Keratinocyte (primary cell): ENCODE measurements around the gene PRG3. TPM values are rescaled to one million over a fixed set of nuclear protein-coding genes. Genes with fewer than 3 reads are reported as not detected.

ENCODE experiments used
- DNase-seq: peaks from one replicate; pipeline ENCODE4 v3.0.0-alpha.2; 2011; ENCODE audit warnings: low read depth, missing footprints, low spot score
- FAIRE-seq: peaks from 2 replicates; lab custom pipeline; 2011; peaks lifted over from hg19 to GRCh38; lab: Jason Lieb, UNC
- H2AFZ ChIP-seq: 2 replicates; pipeline ENCODE4 v1.6.0; 2012; ENCODE audit warnings: low read length, control low read depth, inconsistent platforms; ENCODE audit not compliant: control insufficient read depth
- H3K27ac ChIP-seq: 2 replicates; pipeline ENCODE4 v1.5.1; 2011; ENCODE audit warnings: low read length; ENCODE audit not compliant: control insufficient read depth, insufficient read depth
- H3K27me3 ChIP-seq: 3 replicates; pipeline ENCODE4 v1.6.0; 2011; ENCODE audit warnings: low read length; ENCODE audit not compliant: control insufficient read depth, insufficient read depth; ENCODE audit errors: extremely low read depth
- H3K36me3 ChIP-seq, 2 experiments: 2 replicates in 1 of 2; 3 replicates in 1 of 2; pipeline ENCODE4 v1.5.1; 2011; ENCODE audit warnings: low read length in 2 of 2, mild to moderate bottlenecking in 1 of 2; ENCODE audit not compliant: control insufficient read depth in 2 of 2, insufficient read depth in 2 of 2; ENCODE audit errors: extremely low read depth in 1 of 2
- H3K4me1 ChIP-seq: 3 replicates; pipeline ENCODE4 v1.5.1; 2011; ENCODE audit warnings: low read length; ENCODE audit not compliant: control insufficient read depth, insufficient read depth; ENCODE audit errors: extremely low read depth
- H3K4me2 ChIP-seq: 3 replicates; pipeline ENCODE4 v1.6.0; 2011; ENCODE audit warnings: low read depth, low read length; ENCODE audit not compliant: control insufficient read depth, insufficient read depth; ENCODE audit errors: extremely low read depth
- H3K4me3 ChIP-seq, 3 experiments: fragments of 200-600 bp in 1 of 3; sonication (generic) in 1 of 3; 2 replicates in 2 of 3; 3 replicates in 1 of 3; pipeline ENCODE4 v1.5.1; 2011 to 2016; ENCODE audit warnings: low read length in 3 of 3, mild to moderate bottlenecking in 3 of 3, control low read depth in 2 of 3, inconsistent platforms in 1 of 3, low read depth in 1 of 3, mixed read lengths in 1 of 3, mixed run types in 1 of 3, moderate library complexity in 1 of 3; ENCODE audit not compliant: control insufficient read depth in 2 of 3, insufficient read depth in 2 of 3; ENCODE audit errors: extremely low read depth in 1 of 3
- H3K79me2 ChIP-seq: 2 replicates; pipeline ENCODE4 v1.6.0; 2012; ENCODE audit warnings: low read length; ENCODE audit not compliant: control insufficient read depth, insufficient read depth
- H3K9ac ChIP-seq: 3 replicates; pipeline ENCODE4 v1.6.0; 2011; ENCODE audit warnings: low read length; ENCODE audit not compliant: control insufficient read depth, insufficient read depth; ENCODE audit errors: extremely low read depth
- H3K9me1 ChIP-seq: 3 replicates; pipeline ENCODE4 v1.6.0; 2011; ENCODE audit warnings: low read length; ENCODE audit not compliant: control insufficient read depth, insufficient read depth; ENCODE audit errors: extremely low read depth
- H3K9me3 ChIP-seq: 2 replicates; pipeline ENCODE4 v1.5.1; 2012; ENCODE audit warnings: low read depth, low read length; ENCODE audit not compliant: control insufficient read depth
- H4K20me1 ChIP-seq: 3 replicates; pipeline ENCODE4 v1.6.0; 2011; ENCODE audit warnings: low read length; ENCODE audit not compliant: control insufficient read depth, insufficient read depth; ENCODE audit errors: extremely low read depth
- CTCF ChIP-seq, 3 experiments: IDR thresholded peaks in 1 of 3; conservative IDR thresholded peaks in 1 of 3; optimal IDR thresholded peaks in 1 of 3; 2 replicates in 2 of 3; 3 replicates in 1 of 3; pipeline versions ENCODE3 to v1.5.1; 2011; ENCODE audit warnings: low read length in 3 of 3, mild to moderate bottlenecking in 3 of 3, moderate library complexity in 2 of 3, control low read depth in 1 of 3, inconsistent platforms in 1 of 3; ENCODE audit not compliant: insufficient read depth in 2 of 3; ENCODE audit errors: extremely low read depth in 1 of 3
- EZH2 ChIP-seq: IDR thresholded peaks from one replicate; pipeline ENCODE4 v1.6.1; 2012; ENCODE audit warnings: inconsistent platforms, mild to moderate bottlenecking, low read length, moderate library complexity
- dilution Hi-C: fragments of 300-500 bp; cut with MboI; formaldehyde crosslinking; loops from one replicate; pipeline ENCODE4 v1.7.0; 2020; ENCODE audit warnings: low sequenced_read_pairs; ENCODE audit not compliant: extremely low pct_ligation_motif_present
- polyA plus RNA-seq, 5 experiments: library from polyadenylated mRNA; depleted of rRNA in 3 of 5; stranded (reverse) in 3 of 5; stranded (forward) in 1 of 5; unstranded in 1 of 5; fragments of >200 nt; gene quantifications; 1 replicate in 1 of 5; 2 replicates in 3 of 5; 3 replicates in 1 of 5; pipeline versions ENCODE4 v1.2.1 to v1.2.3, GENCODE V29; 2011 to 2012; ENCODE audit warnings: missing spikeins in 2 of 5, low read depth in 1 of 5, low replicate concordance in 1 of 5

The PRG3 gene
- polyA plus RNA-seq, 1 donor (not counting 4 experiments of a cell fraction or from before 2014, with no cell fraction given) = not detected

GRCh38 chr11:57353446-57353845, 27.5 kb downstream of the PRG3 start:
- no peak overlapping the region for H3K9ac ChIP-seq
- H3K4me3 ChIP-seq = no peak overlapping the region
- H2AFZ ChIP-seq = no peak overlapping the region
- no peaks in the 10 kb centered on the region for H3K9me3 ChIP-seq
- dilution Hi-C loops = no loop called here
- FAIRE-seq = no peak
- H3K36me3 ChIP-seq = no peaks in the 10 kb centered on the region
- no peak overlapping the region for H3K27ac ChIP-seq
- DNase-seq = no peak
- H3K79me2 ChIP-seq = no peaks in the 10 kb centered on the region
- H3K9me1 ChIP-seq = no peaks in the 10 kb centered on the region
- no peaks in the 10 kb centered on the region for H3K27me3 ChIP-seq
- peaks cover 16% of the 10 kb centered on the region for H3K4me1 ChIP-seq
- no peaks in the 10 kb centered on the region for H4K20me1 ChIP-seq
- TF ChIP-seq EZH2 (no peak), CTCF (optimal IDR thresholded peaks at IDR 0.05 in 1 of 3, IDR thresholded peaks at IDR 0.05 in 1 of 3, conservative IDR thresholded peaks at IDR 0.05 in 1 of 3; ENCODE audit: extremely low read depth in 1 of 3, insufficient read depth in 2 of 3, low read length in 3 of 3) (no peak)
- H3K4me2 ChIP-seq = no peak overlapping the region

DNA sequence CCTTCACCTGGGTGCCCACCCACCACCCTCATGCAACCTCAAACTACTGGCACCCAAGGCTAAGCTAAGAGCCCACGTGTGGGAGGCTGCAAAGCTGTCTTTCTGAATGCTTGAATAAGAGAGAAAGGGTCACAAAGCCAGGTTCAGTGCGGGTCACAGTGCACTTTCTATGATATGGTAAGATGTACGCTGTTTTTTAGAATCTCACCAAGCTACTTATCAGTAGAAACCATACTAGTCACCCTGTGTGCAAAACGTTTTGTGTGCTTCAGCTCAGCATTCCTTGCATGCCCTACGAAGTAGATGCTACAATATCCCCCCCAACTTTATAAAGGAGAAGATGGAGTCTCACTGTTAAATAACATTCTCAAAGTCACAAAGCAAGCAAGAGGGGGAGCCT, 27.9 kb downstream of the PRG3 start:
- Histone ChIP-seq H3K9ac (no peak overlapping the region), H3K36me3 (no peaks in the 10 kb centered on the region), H3K27ac (no peak overlapping the region), H3K4me1 (peaks cover 12% of the 10 kb centered on the region), H3K27me3 (no peaks in the 10 kb centered on the region), H3K4me3 (no peak overlapping the region), H2AFZ (no peak overlapping the region), H3K9me3 (no peaks in the 10 kb centered on the region), H3K9me1 (no peaks in the 10 kb centered on the region), H3K79me2 (no peaks in the 10 kb centered on the region), H4K20me1 (no peaks in the 10 kb centered on the region), H3K4me2 (no peak overlapping the region)
- FAIRE-seq (no peak), DNase-seq (no peak)
- TF ChIP-seq EZH2 = no peak
- TF ChIP-seq CTCF (optimal IDR thresholded peaks at IDR 0.05 in 1 of 3, IDR thresholded peaks at IDR 0.05 in 1 of 3, conservative IDR thresholded peaks at IDR 0.05 in 1 of 3; ENCODE audit: extremely low read depth in 1 of 3, insufficient read depth in 2 of 3, low read length in 3 of 3) = no peak
- dilution Hi-C loops = no loop called here
